ENCODE data around the gene NMNAT3.

- no peak for TF ChIP-seq POLR2AphosphoS5 (IDR thresholded peaks at IDR 0.05; ENCODE audit: borderline replicate concordance, low read depth, low read length)
- no peak for TF ChIP-seq EZH2 (IDR thresholded peaks at IDR 0.05)
These were observed 131.0 kb downstream of the NMNAT3 start for GRCh38 chr3:139546772-139547171.

All from SK-N-MC (cell line).